NCI-H1694 treated with DMSO at 0.1 percent for 48 hours (cell line): ENCODE measurements around the gene GPR155.
A peak's percentile ranks its signal among the peaks of the same experiment; 100 is the strongest.

Experiments used
- DNase-seq: peaks from one replicate; lab custom pipeline; 2025; lab: John Stamatoyannopoulos, UW

Gene GPR155, protein sequence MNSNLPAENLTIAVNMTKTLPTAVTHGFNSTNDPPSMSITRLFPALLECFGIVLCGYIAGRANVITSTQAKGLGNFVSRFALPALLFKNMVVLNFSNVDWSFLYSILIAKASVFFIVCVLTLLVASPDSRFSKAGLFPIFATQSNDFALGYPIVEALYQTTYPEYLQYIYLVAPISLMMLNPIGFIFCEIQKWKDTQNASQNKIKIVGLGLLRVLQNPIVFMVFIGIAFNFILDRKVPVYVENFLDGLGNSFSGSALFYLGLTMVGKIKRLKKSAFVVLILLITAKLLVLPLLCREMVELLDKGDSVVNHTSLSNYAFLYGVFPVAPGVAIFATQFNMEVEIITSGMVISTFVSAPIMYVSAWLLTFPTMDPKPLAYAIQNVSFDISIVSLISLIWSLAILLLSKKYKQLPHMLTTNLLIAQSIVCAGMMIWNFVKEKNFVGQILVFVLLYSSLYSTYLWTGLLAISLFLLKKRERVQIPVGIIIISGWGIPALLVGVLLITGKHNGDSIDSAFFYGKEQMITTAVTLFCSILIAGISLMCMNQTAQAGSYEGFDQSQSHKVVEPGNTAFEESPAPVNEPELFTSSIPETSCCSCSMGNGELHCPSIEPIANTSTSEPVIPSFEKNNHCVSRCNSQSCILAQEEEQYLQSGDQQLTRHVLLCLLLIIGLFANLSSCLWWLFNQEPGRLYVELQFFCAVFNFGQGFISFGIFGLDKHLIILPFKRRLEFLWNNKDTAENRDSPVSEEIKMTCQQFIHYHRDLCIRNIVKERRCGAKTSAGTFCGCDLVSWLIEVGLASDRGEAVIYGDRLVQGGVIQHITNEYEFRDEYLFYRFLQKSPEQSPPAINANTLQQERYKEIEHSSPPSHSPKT

DNA sequence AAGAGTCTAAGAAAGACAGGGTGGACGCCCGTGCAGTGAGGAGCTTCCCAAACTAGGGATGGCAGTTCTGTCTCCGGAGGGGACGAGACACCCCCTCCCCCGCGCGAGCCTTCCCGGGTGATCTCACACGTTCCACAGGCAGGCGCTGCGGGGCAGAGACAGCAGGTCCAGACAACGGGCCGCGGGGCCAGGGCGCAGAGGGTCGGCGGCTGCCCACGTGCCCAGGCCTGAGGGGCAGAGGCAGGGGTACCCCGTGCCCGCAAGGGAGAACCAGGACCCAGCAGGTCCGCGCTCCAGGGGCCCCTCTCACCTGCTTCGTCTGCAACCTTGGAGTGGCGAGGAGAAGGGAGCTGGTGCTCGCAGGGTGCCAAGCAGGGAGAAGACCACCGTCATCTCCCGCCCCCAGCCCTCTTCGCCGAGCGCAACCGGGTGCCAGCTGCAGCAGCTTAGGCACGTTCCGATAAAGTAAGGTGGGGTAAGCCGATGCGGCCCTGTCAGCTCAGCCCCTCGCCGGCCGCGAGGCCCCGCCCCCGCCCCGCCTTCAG, at the start of gene GPR155:
Gene GPR155 (minus strand): TSS at position 467 of the 545 bp plus-strand sequence. CDS start 5,073 bp downstream, outside the sequence.
- DNase-seq: peak; percentile 36

DNA sequence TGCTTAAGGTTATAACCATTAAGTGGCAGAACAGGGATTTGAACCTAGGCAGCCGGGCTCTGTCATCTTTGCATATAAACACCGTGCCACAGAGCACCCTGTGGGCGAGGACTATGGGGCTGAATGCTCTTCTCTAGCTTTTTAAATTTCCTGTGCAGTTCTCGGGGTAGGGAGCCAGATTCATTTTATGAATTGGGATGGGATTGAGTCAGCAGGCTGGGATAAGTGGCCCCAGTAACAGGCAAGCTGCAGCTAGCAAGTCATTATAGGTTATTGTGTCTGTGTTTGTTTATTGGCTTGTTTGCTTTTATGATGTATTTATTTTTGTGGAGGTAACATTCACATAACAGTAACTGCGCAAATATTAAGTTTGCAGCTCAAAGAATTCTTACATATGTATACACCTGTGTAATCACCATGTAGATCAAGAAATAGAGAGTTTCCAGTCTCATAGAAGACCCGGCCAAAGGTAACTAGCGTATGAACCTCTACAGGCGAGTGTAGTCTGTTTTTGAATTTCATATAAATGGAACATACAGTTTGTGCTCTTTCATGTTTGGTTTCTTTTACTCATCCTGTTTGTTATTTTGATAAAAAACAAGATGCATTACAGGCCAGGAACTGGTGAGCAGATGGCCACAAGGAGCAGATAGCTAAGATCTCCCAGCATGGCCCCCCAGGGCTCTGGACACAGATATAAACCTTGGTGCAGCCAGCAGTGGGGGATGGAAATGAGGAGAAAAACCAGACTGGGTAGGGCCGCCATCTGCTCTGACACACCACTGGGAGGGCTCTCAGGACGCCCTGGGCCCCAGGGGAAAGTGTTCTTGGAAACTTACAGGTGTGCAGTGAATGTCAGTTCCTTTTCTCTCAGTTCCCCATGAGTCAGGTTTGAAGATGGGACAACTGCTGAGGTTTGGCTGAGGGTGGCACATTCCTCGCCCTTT, 49.2 kb upstream of the GPR155 start:
- DNase-seq: no peak

DNA sequence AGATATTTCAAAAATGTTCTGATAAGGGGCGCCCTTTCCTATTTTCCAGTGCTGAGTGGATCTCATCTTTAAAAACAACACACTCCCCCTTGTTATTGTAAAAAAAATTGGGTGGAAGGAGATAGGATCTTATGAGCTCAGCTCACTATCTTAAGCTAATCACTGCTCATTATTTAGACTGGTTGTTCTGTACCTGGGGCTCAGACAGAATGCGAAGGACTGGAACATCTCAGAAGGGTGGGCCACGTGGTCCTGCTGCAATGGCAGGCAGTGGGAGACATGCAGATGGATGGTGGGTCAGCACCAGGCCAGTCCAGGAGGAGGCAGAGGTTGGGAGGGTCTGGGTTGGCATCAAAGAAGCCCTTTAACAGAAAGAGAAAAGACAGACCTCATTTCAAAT, 48.3 kb upstream of the GPR155 start:
- no peak for DNase-seq

DNA sequence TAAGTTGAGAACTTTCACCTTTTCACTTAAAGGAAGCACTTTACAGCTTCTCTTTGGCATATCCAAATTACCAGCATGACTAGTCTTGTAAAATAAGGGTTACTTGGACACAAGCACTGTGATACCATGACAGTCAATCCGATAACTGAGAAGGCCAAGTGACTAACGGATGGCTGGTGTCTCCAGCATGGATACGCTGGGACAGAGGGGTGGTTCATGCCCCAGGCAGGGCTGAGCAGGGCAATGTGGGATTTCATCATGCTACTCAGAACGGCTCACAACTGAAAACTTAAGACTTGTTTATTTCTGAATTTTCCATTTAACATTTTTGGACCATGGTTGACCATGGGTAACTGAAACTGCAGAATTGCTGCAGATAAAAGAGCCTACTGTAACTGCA, 43.1 kb upstream of the GPR155 start:
- no peak for DNase-seq

DNA sequence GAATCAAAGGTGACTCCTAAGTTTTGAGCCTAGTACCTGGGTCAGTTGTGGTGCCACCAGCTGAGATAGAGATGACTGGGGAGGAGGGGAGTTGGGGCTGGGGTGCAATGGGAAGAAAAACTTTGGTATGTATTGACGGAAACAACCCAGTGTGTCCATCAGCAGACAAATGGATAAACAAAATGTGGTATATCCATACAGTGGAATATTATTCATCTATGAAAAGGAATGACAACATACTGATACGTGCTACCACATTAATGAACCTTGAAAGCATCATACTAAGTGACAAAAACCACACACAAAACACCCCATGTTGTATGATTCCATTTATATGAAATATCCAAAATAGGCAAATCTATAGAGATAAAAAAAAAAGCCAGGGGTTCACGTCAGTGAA, 41.1 kb upstream of the GPR155 start:
- no peak for DNase-seq

DNA sequence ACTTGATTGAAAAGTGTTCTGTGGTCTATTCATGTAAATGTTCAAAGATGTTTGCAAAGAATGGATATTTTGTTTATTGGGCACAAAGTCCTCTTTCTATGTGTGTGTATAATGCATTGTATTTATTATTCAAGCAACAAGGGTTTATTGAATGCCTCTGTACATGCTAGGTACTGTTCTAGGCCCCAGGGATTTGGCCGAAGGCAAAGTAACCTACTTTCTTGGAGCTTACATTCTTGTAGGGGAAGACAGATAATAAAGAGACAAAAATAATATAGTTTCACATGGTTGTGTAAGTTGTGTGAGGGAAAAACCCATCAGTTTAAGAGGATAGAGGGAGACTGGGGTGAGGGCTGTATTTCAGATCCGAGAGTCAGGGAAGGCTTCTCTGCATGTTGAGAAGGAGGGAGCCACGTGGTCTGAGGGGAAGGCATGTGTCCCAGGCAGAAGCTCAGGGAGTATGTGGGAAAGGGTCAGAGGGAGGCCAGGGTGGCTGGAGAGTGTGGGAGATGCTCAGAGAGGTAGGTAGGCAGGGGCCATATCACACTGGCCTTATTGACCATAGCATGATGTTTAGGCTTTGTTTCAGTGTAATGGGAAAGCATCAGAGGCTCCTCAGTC, 40.4 kb upstream of the GPR155 start:
- DNase-seq: no peak

DNA sequence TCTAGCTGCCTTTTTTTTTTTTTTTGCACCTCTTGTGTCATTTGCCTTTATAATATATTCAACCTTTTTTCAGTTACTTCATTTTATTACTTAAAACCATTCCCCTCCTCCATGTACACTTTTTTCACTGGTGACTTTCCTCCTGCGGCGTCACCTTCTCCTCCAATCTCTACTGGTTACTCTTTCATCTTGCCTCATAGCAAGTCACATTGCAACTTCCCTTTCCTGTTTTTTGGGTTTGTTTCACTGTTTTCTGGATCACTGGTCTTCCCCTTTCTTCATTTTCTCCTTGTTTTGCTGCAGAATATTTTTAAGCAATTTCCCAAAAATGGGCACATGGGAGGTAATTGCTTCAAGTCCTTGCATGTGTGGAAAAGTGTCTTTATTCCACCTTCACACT, 37.7 kb upstream of the GPR155 start:
- DNase-seq: no peak

DNA sequence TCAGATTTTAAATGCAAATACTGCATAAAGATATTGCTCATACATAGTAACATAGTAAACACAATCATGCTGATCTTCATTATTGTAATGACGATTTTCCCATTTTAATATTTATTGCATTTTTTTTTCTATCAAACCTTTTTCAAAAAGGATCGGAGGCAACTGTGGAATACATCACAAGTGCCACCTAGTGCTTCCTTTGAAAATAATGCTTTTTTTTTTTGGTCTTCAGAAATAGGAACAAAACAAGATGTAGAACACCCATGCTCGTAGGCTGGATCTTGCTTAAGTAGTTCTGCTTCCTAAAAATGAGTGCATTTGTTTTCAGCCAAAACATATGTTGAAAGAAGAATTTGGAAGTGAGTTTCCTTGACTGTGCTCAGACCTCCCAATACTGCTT, 35.7 kb upstream of the GPR155 start:
- peak; percentile 47 for DNase-seq

DNA sequence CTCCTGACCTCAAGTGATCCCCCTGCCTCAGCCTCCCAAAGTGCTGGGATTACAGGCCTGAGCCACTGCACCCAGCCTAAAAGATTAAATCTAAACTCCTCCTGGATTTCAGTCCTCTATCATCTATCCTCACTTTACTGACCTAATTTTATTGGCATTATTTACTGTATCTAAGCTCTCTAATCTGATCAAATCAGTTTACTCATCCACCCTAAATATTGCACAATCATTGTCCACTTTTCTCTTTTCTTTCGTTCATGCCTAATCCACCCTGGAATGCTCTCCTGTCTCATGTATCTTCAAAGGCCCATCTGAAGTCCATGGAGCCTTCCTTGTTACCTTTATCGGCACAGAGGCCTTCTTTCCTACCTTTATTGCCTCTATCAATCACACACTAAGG, 31.6 kb upstream of the GPR155 start:
- DNase-seq: no peak

DNA sequence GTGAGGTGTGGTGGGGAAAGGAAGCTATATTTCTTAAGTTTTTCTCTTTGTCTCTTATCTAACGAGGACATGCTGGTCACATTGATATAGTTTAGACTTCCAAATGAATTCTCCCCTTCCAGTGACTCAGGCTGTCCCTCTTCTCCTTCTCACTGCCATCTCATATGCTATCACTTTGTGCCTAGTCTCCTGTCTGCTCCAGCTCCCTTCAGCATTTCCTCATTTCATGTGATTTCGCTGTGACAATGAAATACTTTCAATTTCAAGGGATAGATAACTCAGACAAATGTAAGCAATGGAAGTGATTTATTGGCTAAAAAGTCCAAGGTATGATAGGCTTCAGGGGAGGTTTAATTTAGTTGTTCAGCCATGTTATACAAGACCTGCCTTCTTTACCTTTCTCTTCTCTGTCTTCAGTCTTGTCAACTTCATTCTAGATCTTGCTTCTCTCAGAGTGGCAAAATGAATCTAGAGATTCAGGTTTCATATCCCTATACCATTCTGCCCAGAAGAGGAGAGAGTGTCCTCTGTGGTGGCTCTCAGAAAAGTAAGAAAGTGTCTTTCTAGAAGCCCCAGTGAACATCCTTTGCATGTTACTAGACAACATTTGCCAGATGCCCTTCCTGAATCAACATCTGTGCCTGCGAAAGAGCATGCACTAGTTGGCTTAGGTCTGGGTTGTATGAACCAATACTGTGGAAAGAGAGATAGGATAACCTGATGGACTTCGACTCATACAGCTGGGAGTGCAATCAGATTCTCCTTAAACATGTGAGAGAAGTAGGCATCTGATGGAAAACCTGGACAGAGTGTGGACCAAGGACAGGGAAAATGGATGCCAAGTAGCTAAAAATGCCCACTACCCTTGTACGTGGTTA, 29.9 kb upstream of the GPR155 start:
- DNase-seq: no peak

DNA sequence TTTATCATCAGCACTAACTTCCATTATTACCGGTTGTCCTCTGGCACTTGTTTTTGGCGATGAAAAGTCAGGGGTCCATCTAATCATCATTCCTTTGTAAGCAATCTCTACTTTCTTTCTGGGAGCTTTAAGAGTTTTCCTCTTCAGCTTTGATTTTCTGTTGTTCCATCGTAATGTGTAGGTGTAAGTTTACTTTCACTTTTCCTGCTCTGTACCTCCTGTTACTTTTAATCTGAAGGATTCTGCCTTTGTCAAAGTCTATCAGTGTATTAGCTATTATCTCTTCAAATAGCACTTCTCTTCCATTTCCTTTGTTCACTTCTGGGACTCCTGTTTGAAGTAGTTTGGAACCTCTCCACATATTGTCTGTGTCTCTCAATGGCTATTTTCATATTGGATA, 25.5 kb upstream of the GPR155 start:
- DNase-seq: no peak

DNA sequence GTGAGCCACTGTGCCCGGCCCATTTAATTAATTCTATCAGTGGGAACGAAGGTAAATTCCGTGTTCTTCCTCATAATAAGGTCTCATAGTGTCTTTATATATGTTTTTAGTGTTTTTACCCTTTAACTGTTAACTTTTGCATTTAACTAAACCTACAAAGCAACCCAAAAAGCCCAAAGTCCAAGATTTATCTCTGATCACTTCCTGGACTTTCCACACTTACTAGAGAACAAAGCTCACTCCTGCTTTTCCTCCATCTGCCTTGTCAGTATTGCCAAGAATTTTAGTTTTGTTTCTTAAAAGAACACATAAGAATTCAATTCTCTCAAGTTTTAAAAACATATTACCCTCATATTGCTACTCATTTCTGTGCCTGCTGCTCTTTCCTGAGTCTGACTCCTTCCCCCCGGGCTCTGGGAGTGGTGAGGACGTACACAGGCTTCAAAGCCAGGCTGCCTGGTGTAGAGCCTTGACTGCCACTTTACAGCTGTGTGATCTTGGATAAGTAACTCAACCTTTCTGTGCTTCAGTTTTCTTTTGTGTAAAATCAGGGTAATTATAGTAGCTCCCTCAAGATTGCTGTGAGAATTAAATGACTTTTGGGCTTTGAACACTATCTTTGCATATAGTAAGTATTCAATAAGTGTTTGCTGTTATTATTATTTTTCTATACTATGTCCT, 24.9 kb upstream of the GPR155 start:
- no peak for DNase-seq

DNA sequence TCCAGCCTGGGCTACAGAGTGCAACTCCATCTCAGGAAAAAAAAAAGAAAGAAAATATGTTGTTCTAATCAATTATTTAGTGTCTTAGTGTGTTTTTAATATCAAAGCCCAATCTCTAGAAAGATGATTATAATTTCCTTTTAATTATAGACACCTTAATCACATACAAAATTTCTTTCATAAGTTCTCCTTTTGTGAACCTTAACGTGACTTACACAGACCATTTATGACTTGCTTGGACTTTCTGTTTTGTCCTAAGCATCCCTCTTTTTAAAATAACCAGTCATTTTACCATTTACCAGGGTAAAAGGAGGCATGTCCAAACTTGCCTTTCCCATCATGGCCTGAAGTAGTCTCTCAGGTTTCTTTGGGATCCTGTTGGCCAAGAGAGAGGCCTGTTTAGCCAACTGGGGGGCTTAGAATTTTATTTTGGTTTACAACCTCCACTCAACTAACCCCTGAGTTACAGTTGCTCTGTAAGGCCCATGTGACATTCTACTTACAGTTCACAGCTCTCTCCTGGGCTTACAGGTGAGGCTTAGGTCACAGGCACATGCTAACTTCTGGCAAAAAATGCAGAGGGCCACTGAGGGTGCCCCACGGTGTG, 23.9 kb upstream of the GPR155 start:
- DNase-seq: no peak

DNA sequence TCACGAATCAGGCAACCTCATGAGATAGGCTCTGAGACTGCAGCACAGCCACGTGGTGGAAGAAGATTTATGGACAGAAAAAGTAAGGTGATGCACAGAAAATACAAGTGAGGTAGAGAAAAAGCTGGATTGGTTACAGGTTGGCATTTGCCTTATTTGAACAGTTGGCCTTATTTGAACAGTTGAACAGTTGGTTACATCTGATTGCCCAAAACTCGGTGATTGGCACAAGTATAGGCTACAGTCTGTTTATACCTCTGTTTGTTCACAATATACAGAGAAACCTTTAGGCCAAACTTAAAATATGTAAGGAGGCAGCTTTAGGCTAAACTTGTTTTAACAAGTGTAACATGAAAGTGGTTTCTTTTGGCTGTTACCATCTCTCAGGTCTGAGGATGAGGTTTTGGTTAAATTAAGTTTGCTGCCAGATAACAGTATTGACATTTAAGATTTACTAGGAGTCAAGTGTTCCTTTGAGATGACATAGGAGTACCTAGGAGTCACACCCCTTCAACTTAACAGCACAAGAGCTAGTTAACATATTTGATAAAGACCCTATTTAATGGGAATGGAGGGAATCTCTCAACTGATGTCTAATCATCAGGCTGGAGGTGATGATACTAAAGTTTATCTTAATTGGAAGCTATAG, 16.5 kb upstream of the GPR155 start:
- DNase-seq: no peak

DNA sequence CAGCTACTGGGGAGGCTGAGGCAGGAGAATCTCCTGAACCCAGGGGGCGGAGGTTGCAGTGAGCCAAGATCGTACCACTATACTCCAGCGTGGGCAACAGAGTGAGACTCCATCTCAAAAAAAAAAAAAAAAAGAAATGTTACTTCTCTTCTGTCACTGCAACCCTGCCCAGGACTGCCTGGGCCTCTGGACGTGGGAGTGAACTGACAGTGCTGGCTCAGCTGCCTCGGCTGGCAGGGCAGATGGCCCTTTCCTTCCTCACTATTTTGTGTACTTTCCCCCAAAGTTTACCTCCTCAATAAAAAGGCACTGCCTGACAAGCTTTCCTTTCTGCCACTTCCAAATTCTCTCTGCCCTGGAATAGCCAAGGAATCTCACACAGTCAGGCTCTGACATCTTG, 12.5 kb upstream of the GPR155 start:
- no peak for DNase-seq

DNA sequence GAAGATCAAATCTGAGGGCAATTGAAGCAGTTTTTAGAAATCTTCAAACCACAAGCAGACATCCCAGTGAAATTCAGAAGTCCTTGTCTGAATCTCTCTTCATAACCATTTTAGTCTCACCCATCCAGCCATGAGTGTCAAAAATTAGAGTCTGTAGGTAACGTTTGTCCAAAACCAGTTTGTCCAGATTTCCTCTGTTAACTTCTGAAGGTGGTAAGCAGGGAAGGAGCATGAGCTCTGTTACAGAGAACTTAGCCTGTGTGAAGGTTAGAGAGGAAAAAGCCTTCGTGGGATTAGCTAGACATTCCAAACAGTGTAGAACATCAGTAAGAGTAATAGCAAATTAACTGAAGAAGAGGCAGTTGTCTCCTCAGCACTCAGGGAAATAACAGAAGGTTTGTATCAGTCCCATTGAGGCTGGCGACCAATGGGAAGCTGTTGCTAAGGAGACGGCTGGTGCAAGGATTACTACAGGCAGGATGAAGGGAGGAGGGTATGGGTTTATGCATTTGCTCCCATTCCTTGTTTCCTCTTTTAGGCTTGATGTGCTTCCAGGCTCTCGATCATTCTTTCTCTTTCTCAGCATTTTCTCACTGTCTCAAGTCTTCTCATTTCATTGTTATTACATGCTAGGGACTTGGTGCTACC, 8.7 kb upstream of the GPR155 start:
- DNase-seq: no peak

DNA sequence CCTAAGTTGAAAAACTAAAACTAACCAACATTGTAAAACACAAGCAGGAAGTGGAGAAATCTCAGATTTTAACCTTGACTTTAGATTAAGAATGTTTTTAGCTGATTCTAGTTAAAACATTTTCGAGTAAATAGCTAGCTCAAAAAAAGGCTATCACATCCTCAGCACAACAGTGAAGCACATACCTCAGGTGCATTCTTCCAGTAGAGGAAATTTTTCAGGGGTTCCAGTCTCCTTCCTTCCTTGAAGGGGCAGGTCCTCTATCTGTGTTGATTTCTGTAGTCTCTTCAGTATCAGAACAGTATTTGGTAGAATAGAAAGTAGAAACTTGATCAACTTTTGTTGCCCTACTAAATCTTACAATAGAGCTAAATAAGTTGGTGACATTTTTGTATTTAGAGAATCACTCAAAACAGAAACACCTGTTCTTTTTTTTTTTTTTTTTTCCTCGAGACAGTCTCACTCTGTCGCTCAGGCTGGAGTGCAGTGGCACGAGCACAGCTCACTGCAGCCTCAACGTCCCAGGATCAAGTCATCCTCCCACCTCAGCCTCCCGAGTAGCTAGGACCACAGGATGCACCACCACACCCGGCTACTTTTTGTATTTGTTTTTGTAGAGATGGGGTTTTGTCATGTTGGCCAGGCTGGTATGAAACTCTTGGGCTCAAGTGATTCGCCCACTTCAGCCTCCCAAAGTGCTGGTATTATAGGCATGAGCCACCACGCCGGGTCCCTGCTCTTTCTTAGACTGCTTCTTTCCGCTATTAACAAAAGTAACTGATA, 6.9 kb upstream of the GPR155 start:
- no peak for DNase-seq
